ENCODE measurements around the gene TMEM208. TPM values are rescaled to one million over a fixed set of nuclear protein-coding genes. Genes with fewer than 3 reads are reported as not detected.

TMEM208 gene
- polyA plus RNA-seq, 5 donors, result 22.2 to 32.3 (median 24.8) TPM

GRCh38 chr16:67234180-67234597, 7.3 kb downstream of the TMEM208 start:
- DNase-seq, result no peak

GRCh38 chr16:67235816-67236562, 9.1 kb downstream of the TMEM208 start:
- DNase-seq, result no peak

DNA sequence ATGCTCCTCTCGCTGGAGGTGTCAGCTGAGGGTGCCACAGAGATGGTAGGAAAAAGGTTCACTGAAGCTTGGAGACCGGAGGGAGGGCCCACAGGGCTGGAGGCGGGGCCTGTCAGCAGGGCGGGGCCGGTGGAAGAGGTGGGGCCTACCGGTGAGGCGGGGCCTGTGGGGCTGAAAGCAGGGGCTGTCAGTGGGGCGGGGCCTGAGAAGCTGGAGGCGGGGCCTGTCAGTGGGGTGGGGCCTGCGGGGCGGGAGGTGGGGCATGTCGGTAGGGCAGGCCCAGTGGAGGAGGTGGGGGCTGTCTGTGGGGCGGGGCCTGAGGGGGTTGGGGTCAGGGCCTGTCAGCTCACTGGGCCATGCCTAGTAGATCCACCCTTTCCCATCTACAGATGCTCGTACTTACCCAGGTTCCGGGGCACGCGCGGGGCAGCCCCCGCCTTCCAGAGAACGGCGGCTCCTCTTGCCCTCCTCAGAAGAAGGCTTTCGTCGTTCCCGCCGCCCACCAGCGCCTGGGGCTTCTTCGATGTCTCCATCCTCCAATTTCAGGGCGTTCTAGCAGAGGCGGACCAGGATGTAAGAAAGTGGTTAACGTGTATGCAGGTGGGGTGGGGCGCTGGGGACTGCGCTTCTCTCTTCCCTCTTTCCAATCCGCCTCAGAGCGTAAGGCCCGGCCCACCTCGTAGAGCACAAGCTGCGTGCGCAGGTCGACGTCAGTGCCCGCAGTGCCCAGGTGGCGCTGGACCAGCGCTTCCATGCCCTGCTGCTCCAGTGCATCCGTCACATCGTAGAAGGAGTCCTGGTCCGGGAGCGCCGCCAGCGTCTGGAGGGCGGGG, 9.8 kb downstream of the TMEM208 start:
- DNase-seq, result no peak

- DNase-seq, result no peak
These were observed 10.7 kb downstream of the TMEM208 start for GRCh38 chr16:67237396-67238277.

- no peak for DNase-seq
These were observed 11.3 kb downstream of the TMEM208 start for GRCh38 chr16:67238278-67238575.

DNA sequence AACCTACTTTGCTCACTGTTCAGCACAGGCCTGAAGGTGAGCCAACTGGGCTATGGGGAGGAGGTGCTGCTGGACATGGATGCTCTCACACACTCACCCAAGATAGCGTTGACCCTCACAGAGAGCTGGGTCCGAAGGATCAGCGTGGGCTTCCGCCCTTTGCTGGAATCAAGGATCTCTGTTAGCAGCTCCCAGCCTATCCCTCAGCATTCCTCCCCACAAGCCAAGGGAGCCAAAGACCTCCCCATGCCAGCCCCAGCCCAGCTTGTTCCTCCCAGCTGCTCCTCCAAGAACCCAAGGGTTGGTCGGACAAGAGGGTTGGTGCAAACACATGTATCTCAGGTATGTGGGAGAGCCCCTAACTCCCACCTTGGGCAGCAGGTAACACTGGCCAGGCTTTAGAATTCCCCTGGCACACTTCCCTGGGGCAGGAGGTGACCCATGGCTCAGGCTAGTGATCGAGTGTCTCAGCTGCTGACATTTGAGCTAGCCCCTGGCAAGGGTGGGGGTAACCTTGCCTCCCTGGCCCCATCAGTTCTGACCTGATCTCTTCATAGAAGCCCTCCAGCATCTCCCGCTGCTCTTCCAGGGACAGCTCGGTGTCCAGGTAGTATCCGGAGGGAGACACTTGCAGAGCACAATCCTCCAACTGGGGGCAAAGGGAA, 12.0 kb downstream of the TMEM208 start:
- DNase-seq, result no peak

- peak in 1 of 2 donors; percentile 44 for DNase-seq
These were observed 13.6 kb downstream of the TMEM208 start for GRCh38 chr16:67240506-67240905.

DNA sequence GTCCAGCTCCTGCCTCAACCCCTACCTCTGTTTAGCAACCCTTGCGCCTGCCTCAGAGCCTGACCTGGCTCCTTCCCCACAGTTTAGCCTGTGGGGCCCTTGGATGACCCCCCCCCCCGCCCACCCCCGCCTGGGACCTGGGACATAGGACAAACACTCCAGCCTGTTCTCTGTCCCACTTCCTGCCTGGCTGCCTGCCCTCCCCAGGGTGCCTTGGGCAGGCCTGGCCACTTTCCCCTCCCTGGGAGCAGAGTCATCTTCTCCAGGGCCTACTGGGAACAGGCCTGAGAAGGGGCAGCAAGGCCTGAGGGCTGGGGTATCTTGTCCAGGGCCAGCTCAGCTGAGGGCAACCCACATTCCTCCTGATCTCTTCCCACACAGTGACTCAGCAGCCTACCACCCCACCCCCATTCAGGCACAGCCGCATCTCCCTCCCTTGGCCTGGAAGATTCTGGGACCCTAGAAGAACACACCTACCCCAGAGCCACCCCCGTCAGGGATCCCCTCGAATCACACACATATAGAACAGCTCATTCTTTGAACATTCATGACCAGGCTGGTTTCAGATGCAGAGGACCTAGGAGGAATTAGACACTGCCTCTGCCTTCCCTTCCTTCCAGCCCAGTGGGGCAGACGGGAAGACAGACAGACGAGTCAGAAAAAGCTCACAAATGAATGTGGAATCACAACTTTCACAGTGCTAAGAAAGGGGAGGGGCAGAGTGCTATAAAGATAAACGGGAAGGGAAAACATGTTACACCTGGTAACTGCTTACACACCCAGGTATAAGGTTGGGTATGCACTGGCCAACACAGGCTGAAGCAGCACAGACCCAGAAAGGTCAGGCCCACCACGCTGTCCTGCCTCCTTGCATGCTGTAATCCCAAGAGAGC, 14.3 kb downstream of the TMEM208 start:
- peak in 1 of 2 donors; percentile 42 for DNase-seq

DNA sequence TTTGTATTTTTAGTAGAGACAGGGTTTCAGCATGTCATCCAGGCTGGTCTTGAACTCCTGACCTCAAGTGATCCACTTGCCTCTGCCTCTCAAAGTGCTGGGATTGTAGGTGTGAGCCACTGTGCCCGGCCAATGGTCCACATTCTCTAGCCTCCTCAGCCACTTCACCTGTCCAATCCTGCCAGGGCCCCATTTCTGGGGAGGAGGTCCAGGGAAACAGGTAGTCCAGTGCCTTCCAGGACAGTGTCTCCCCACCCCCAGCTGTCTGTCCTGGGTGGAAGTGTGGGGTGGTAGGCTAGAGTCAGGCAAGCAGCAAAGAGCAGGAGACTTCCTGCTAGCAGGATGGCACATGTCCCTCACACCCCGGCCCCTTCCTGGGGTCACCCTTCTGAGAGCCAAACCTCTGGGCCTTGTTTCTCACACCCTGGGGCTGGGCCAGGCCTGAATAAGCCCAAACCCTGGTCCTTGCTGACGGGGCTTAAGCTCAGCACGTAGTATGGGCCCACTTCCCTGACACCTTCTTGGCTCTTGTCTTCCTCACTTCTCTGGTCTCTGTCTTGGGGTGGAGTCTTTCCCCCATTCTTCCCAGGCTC, 15.3 kb downstream of the TMEM208 start:
- peak; percentile 94 to 95 for DNase-seq

- DNase-seq, result no peak
These were observed 16.6 kb downstream of the TMEM208 start for GRCh38 chr16:67243481-67243880.

DNA sequence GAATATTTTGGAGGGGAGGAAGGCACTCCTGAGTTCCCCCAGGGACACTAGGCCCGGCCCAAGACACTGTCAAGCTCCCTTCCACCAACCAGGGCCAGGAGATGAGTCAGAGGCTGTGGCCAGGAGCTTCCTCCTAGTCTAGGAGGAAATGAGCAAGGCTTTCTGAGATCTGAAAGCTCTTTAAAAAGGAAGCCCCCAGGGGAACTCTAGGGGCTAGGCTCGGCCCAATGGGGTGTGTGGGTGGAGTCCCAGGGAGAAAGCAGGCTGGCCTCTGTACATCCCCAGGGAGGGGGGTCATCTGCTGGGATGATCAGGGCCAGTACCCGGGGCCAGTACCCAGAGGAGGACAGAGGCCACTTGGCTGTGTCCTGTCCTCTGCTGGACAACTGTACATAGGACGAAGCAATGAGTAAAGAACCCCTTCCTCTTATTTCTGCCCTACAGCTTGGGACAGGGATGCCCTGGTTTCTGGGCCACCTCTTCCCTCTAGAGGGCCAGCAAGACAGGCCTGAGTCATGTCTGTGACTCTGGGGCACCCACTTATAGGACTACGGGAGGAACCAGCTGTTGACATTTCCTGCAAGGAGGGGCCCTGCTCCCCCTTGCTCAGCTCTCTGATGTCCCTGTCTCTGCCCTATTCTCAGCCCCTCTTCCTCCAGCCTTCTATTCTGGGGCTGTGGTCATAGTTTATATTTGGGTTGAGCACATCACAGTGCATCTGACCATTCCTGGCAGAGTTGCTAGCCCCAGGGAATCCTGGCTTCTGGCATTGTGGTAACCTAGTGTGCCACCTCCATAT, 17.7 kb downstream of the TMEM208 start:
- DNase-seq, result no peak

DNA sequence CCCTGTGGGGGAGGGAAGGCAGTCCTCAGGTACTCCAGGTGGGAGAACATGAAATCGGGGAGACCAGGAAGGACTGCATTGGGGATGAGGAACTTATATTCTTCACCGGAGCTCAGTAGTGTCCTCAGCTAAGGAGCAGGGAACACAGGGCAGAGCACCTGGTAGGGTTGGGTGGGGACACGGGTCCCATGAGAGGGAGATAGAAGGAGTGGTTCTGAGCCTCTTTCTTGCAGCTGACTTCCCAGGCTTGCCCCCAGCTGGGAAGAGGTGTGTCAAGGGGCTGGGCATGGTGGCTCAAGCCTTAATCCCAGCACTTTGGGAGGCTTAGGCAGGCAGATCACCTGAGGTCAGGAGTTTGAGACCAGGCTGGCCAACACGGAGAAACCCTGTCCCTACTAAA, 18.3 kb downstream of the TMEM208 start:
- DNase-seq, result no peak

GRCh38 chr16:67245674-67246080, 18.7 kb downstream of the TMEM208 start:
- DNase-seq, result no peak

DNA sequence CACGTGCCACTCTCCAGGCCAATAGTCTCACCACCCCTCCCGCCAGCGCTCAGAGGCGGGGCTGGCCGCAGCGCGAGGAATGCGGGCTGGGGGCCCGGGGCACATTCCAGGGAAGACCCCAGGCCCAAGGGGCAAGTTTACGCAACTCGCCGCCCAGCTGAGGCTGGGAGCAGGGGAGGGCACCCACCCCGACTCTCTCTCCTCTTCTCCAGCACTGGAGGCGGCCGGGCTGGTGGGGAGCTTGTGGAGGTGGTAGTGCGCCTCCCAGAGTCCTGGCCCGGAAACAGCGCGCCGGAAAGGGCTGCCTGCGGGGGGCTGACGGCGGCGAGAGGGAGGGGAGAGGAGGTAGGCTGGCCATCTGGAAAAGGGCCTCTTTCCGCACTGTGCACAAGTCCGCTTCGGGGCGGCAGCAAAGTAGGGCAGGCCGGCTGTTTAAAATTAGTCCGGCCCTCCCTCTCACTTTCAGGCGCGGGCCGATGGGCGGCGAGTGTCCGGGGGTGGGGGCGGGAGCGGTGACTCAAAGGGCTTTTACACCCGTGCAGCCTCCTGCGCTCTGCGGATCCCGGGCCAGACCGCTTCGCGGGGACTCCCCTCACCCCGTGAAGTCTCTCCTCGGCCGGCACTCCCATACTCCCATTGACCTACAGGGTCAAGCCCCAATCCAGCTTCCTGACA, 19.3 kb downstream of the TMEM208 start:
- DNase-seq, result peak; percentile 91 to 92

DNA sequence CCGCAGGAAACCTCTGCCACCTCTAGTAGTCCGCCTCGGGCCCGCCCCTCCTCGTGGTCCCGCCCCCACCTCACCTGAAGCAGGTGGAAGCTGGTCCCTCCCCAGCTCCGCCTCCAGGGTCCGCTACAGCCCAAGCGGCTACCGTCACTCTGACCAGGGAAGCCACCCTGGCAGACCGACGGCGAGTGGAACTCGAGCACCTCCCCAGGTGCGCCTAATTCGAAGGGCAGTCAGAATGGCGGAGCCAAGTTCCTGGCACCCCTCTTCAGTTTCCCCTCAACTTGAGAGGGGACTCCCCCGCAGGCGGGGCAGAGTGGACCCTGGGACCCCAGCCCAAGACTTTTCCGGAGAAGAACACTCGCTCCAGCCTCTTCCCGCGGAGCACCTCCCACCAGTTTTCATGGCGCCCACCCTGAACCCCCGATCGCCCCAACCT, 19.8 kb downstream of the TMEM208 start:
- peak in 1 of 2 donors; percentile 56 for DNase-seq

- peak; percentile 93 to 94 for DNase-seq
These were observed 20.5 kb downstream of the TMEM208 start, which contains the start of gene FHOD1 for GRCh38 chr16:67247192-67248072. FHOD1 (minus strand) TSS chr16:67247481; CDS start chr16:67247410, 71 bp downstream.

- DNase-seq, result no peak
These were observed 21.1 kb downstream of the TMEM208 start for GRCh38 chr16:67248073-67248400.
